Kidney glomerular epithelial cell (primary cell): Measurements from ENCODE around the gene UCHL3.
A peak's percentile ranks its signal among the peaks of the same experiment; 100 is the strongest.
"Not testable (repeated sequence)": the region's sequence is repeated elsewhere in the genome, so short reads cannot be mapped to it uniquely, and the experiment has no call there.

Experiments used
- DNase-seq: peaks from one replicate; lab custom pipeline; 2025; lab: John Stamatoyannopoulos, UW

UCHL3 gene

GRCh38 chr13:75549262-75550158 lies at the start of gene UCHL3:
Gene UCHL3 (plus strand): TSS chr13:75549791. CDS start chr13:75549821, 30 bp downstream.
- peak; percentile 93 for DNase-seq

GRCh38 chr13:75505327-75505726 lies 44.3 kb upstream of the UCHL3 start:
- no peak for DNase-seq

GRCh38 chr13:75506018-75506417 lies 43.6 kb upstream of the UCHL3 start:
- no peak for DNase-seq

GRCh38 chr13:75507027-75508001 lies 42.3 kb upstream of the UCHL3 start:
- DNase-seq = no peak

GRCh38 chr13:75508002-75508548 lies 41.5 kb upstream of the UCHL3 start:
- DNase-seq = no peak

- DNase-seq = no peak
Observed at GRCh38 chr13:75511051-75511625, 38.5 kb upstream of the UCHL3 start.

GRCh38 chr13:75512253-75512652 lies 37.3 kb upstream of the UCHL3 start:
- DNase-seq = no peak

- DNase-seq = no peak
Observed at GRCh38 chr13:75513271-75513670, 36.3 kb upstream of the UCHL3 start.

- no peak for DNase-seq
Observed at GRCh38 chr13:75514080-75514995, 35.3 kb upstream of the UCHL3 start.

GRCh38 chr13:75518439-75519088 lies 31.0 kb upstream of the UCHL3 start:
- no peak for DNase-seq

GRCh38 chr13:75521956-75522355 lies 27.6 kb upstream of the UCHL3 start:
- DNase-seq = no peak

- no peak for DNase-seq
Observed at GRCh38 chr13:75530549-75530961, 19.0 kb upstream of the UCHL3 start.

- peak; percentile 56 for DNase-seq
Observed at GRCh38 chr13:75533861-75534260, 15.7 kb upstream of the UCHL3 start.

GRCh38 chr13:75537401-75538365 lies 11.9 kb upstream of the UCHL3 start, which contains the start of gene COMMD6:
Gene COMMD6 (minus strand): TSS chr13:75537841. CDS start chr13:75537805, 36 bp downstream.
- peak; percentile 94 for DNase-seq

GRCh38 chr13:75541287-75541686 lies 8.3 kb upstream of the UCHL3 start:
- no peak for DNase-seq

- DNase-seq = no peak
Observed at GRCh38 chr13:75541961-75542360, 7.6 kb upstream of the UCHL3 start.

GRCh38 chr13:75544681-75545330 lies 4.8 kb upstream of the UCHL3 start:
- DNase-seq = no peak

GRCh38 chr13:75545386-75545785 lies 4.2 kb upstream of the UCHL3 start:
- not testable (repeated sequence) for DNase-seq
